ENCODE results near the gene MAP4K2.
"Not testable (repeated sequence)": the region's sequence is repeated elsewhere in the genome, so short reads cannot be mapped to it uniquely, and the experiment has no call there.

The MAP4K2 gene

DNA sequence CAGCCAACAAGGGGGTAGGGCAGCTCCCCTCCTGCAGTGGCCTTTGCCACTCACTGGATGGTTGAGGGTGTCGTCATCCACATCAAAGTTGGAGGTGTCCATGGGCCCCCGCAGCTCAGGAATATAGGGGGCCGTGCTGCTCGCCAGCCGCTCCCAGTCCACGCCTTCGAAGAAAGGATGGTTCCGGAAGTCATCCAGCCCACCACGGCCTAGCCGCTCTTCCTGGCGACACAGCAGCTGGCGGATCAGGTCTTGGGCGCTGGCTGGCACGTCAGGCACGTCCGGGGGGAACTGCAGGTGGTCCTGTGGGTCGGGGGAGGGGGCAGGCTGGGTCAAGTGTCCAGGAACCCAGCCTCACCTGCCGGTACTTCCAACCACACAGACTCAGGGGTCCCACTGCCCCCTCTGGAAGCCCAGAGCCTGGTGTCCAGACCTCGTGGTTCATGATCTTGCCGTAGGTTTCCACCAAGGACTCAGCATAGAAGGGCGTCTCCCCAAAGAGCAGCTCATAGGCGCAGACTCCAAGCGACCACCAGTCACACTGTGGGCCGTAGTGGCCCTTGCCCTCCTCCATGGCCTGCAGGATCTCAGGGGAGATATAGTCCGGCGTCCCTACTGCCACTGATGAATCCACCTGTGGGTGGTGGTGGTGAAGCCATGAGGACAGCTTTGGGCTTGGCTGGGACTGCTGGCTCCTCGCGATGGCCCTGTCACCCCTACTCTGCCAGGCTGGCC lies 35.8 kb upstream of the MAP4K2 start:
- DNase-seq = no peak

DNA sequence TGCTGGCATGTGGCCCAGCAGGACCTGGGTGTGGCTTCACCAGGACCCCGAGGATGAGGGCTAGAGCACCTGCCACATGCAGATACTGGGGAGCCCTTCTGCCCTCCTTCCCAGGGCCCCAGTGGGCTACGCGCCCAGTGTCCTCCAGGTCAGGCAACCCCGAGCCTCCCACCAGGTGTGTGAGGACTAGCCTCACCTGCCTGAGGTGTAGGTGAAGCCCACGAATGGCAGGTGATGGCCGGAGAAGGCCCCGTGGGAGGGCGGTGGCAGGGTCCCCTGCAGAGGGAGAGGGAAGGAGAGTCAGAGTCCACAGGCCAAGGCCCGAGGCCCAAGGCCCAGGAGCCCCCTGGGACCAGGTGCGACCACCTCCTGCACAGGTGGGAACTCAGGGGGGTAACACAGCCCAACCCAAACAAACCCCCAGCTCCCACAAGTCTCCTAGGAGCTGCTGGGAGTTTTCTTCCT lies 34.9 kb upstream of the MAP4K2 start:
- DNase-seq = no peak

DNA sequence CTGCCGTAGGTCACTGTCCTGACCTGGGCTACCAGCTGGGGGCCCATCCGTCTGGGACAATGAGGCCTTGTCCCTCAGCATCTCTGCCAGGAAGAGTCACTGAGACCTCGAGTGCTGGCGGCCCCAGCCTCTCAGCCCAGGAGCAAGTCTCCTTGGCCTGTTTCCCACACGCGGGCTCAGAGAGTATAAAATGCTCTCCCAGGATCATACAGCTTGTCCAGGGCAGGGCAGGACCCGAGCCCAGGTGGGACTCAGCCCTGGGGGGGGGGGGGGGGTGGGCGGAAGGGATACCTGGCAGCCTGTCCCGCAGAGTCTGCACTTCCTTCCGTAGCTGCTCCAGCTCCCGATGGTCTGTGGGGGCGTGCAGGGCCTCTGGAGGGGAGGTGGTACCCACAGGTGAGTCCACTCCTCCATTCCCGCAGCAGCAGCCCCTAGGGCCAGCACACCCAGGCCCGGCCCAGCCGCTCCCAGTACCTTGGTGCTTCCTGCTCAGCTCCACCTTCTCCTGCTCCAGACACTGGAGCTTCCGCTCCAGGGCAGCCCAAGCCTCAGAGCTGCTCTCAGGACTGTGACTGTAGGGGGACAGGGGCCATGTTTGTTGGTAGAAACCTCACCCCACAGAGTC lies 33.5 kb upstream of the MAP4K2 start:
- no peak for DNase-seq

DNA sequence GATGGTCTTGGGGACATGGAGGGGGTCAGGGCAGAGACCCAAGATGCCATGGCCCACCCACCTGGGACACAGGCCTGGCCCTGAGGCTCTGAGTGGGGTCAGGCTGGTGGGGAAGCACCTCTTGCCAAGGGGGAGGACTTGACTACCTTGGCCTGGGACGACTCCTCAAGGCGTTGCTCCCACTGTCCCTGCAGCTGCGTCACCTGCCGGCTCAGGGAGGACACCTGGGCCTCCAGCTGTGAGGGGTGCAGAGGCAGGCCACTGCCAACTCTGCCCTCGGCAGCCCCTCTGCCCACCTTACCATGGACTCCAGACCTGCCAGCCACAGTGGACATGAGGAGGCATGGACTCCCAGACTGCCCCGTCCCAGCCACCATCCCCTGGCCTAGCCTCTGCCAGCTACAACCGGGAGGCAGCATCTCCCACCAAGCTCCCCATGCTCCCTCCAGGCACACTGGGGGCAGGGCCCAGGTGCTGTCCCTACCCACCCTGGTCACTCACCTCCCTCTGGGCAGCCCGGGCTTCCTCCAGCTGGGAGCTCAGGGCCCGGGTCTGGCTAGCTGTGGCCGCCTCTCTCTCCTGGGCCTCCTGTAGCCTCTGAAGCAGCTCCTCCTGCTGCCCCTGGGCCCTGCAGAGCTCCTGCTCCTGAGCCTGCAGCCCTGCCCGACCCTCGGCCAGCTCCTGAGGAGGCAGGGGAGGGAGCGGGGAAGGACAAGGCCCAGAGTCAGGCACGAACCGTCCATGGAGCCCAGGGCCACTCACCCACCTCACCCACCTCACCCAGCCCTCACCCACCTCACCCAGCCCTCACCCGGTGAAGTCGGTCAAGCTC lies 32.8 kb upstream of the MAP4K2 start:
- no peak for DNase-seq

DNA sequence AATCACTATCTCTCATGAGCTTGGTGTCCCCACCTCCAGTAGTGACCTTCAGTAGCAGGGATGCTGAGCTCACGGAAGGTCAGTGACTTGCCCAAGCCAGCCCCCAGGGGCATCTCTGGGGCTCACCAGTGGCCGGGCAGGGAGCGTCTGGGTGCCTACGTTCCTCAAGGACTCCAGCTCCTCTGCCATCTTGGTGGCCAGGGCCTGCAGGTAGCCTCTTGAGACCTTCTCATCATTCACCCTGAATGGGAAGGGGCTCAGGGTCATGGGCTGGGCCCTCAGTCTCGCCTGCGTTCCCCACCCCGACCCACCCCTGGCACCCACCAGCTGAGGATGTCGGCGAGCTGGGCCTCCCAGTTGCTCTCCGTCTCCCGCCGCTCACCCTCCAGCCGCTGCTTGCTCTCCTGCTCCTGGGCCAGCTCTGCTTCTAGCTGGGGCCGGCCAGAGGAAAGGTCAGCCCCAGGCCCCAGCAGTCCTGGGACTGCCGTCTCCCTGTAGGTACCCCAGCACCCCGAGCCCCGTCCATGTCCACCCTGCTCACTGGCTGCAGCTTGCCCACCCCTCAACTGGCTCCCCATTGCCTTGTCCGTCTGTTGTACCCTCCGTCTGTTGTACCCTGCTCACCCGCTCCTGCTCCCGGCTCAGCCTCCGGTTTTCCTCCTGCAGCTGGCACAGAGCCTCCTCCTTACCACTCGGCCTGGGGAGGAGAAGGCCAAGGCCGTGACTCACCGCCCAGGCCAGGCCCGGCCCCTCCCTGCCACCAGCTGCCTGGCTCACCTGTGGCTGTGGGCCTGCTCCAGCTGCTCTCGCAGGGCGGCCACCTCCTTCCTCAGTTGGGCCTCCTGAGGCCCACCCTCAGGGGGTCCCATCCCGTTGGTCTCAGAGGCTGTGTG lies 32.0 kb upstream of the MAP4K2 start:
- DNase-seq = no peak

DNA sequence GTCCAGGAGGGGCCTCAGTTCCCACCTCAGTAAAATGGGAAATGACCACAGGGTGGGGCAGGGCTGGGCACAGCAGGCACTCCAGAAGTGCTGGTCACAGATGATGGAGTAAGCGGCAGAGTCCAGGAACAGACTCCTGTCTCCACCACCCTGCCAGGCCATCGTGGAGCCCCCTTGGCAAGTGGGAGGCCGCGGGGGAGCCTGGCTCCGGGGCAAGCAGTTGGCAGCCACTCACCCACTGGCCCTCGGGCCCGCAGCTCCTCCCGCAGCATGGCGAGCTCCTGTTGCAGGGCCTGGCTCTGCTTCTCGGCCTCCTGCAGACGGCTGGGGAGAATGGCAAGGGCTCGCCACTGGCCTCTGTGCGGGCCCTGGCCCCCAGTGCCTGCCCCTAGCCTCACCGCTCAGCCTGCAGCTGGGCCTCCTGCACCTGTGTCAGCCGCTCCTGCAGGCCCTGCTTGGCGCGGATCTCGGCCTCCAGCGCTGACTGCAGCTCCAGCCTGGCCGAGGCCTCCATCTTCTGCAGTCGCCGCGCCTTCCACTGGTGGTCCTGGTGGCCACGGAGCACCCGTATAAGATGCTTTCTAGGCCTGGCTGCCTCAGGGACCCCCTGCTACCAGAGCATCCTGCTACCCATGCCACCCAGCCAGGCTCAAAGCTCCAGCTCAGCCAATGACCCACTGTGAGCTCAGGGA lies 31.2 kb upstream of the MAP4K2 start:
- DNase-seq = no peak

DNA sequence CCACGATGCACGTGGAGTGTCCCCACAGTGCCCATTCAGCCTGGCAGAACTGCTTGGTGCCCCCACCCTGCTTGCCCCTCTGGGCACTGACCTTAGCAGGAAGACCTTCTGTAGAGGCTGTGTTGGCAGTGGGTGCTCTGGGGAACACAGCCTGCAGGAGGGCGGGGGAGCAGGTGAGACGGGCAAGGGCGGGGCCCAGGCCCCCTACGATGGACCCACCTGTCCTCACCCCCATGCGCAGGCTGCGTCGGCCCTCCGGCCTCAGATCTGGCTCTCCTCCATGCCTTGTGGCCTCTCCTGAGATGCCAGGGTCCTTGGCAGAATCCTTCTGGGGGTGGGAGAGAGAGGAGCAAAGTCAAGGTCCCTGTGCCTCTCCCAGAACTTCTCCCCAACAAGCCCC lies 30.5 kb upstream of the MAP4K2 start:
- no peak for DNase-seq

DNA sequence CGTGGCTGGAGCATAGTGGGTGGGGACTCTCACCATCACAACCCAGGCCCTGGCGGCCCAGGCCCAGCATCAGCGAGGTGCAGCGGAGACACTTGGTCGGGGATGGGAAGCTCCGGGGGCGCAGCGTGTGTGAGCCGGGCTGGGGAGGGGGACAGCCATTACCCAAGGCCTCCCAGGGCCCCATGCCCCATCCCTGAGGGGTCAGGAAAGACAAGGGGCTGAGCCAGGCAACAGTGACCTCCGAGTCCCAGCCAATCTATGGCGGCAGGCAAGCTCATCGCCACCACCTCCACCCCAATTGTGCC lies 30.1 kb upstream of the MAP4K2 start:
- DNase-seq = no peak

DNA sequence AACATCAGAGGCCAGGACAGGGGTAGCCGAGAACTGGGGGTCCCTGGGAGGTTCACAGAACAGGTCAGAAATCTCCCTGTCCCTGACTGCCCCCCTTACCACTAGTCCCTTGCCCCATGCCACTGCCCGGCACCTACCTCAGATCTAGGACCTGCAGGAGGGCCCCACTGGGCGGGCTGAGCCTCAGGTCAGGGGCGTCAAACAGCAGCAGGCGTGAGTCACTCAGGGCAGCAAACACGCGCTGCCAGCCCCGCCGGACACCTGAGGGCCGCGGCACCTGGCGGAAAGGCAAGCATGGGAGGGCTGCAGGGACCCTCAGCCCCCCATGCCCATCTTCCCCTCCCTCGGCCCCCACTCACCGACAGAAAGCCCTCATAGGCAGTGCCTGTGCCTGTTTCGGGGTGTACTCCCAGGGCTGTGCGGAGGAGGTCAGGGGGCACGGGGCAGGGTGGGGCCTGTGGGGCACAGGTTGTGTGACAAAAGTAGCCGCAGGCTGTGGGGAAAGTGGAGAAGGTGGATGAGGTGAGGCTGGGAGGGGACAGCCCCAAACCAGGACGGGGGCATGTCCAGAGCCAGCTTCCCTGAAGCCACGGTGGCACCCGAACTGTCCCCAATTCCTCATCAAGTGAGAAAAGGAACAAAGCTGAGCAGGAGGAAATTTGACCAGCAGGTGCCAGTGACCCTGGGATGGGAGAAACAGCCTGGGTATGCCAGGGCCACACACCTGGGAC lies 29.6 kb upstream of the MAP4K2 start:
- DNase-seq = no peak

DNA sequence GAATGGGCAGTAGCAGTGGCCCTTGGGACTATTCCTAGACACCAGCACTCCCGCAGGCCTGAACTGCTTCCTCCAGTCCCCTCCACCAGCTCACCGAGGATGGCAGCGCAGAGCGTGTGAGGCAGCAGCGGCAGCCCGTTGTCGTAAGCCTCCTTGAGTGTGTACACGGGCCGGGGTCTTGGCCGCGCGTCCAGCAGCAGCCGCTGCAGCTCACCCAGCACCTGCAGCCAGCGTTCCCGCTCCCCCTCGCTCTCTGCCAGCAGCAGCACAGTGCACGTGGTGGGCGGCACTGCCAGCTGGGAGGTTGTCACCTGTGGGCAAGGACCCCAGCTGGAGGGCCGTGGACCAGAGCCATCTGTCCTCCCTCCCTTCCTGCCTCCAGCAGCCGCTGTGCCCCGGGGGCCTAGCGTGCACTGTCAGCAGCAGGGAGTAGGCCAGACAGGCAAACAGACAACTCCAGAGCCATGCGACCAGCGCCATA lies 28.4 kb upstream of the MAP4K2 start:
- DNase-seq = no peak

DNA sequence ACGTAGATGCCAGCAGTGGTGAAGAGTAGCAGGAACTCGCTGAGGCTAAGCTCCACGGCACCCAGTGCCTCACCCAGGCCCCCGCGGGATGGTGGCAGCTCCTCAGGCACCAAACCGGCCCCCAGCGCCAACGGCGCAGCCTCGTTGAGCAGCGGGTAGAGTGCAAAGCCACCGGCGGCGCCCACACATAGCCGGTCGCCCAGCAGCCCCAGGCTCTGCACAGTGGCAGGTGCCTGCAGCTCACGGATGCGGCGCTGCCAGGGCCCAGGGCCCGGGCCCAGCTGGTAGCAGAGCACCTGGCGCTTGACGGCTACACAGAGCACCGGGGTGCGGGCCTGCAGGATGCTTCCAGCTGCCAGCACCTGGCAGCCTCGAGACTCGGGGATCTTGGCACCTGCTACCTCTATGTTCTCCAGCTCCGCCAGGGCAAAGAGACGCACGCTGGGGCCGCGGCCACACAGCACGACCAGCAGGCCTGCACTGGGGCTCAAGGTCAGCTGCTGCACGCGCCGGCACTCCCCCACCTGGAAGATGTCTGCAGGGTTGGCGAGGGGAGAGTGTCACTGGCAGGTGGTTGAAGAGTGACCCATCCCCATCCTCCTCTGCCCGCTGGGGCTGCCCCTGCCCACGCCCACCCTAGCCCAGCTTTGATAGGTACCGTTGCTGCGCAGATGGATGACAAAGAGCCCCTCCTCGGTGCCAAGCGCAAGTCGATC lies 26.7 kb upstream of the MAP4K2 start:
- DNase-seq = no peak

DNA sequence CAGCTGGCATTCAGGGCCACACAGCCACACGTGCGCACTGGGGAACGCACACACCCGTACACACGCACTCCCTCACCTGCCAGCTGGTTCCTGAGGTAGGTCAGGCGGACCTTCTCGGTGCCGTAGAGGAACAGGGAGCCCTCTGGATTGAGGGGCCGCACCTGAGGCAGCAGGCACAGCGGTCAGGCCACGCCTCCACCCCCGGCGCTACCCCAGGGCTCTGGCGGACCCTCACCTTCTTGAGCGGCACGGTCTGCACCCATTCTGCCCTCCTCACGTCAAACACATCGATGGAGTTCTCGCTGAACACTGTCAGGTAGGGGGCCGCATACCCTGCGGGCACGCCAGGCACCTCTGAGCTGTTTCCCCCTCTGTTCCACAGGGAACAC lies 24.4 kb upstream of the MAP4K2 start:
- DNase-seq = no peak

DNA sequence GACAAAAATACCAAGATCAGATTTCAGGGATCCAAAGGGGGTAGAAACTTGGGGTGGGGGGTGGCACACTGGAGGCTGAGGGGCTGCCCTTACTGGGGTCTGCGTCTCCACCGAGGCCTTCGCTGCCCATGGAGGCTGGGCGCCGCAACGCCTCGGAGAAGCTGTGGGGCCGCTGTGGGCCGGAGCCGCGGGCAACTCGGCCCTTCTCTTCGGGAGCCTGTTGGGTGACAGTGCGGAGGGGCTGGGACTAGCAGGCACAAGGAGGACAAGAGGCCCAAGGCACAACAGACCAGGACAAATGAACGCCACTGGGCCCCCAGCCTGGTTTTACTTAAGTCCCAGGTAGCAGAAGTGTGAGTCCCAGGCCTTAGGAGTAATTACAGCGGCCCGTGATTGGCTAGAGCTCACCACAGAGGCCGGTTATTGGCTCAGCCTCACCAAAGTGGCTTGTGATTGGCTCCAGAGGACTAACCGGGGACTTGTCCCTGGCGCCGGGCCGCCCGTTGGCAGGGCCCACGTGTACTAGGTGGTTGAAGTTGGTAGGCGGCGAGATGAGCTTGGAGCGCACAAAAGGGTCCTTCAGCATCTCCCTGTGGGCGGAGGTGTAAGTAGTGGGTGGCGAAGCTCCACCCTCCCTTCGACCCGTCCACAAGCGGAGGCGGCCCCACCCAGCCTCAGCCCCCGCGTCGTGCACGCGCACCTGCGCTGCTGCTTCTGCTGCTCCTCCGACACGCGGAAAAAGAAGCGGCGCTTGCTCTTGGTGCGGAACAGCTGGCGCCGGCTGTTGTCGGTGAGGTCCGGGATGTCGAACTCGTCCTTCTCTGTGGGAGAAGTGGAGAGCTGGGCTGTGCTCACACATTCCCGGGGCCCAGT lies 23.8 kb upstream of the MAP4K2 start:
- no peak for DNase-seq

DNA sequence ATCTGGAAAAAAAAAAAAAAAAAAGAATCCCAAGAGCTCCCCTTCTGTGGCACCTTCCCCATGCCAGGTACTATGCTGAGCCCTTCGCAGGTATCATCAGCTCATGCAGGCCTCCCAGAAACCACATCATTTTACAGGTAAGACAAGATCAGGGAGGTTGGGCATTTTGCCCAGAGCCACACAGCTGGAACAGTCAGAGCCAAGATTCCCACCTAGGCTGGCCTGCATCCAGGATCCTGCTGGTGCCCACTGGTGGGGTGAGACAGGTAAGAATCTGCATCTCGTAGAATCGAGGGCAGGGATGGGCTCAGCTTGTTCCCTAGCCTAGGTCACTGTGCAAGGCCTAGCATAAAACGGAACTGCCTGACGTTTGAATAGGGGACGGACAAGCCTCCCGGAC lies 23.0 kb upstream of the MAP4K2 start:
- no peak for DNase-seq

DNA sequence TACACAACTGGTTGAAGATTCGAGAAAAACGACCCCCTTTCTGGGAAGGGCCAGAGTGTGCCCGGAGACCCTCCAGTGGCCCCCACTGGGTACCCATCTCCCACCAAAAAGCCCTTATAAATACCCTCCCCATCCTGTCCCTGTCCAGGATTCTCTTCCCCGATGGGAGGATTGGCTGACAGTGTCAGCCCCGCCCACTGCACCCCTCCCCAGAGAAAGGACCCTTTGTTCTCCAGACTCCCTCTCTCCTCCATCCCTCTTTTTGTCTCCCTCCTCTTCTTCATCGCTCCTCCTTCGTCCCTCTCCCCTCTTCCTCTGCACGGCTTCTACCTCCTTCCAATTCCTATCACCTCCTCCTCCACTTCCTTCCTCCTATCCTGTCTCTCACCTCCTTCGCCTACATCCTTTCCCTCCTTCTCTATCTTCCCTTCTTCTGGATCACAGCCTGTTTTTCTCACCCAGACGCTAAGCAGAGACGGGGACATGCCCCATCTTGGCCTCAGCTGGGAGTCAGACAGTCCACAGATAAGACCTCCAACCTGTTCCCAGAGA lies 20.6 kb upstream of the MAP4K2 start:
- no peak for DNase-seq

DNA sequence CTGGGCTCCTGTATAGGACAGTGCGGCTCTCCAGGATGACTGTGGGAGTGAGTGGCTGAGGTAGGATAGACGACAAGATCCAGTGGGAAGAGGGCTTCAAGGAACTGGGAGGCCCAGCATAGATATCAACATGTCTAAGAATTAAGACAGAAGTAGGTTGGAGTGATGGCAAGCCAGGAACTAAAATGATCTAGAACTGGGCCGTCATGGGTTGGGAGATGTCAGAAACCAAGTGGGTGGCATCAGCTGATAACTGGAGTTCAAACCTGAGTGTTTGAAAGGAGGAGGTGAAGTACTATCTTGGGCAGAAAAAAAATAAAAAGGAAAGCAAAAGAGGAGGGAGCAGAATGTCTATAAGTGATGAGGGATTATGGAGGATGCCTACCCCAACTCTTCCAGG lies 14.5 kb upstream of the MAP4K2 start:
- DNase-seq = no peak

DNA sequence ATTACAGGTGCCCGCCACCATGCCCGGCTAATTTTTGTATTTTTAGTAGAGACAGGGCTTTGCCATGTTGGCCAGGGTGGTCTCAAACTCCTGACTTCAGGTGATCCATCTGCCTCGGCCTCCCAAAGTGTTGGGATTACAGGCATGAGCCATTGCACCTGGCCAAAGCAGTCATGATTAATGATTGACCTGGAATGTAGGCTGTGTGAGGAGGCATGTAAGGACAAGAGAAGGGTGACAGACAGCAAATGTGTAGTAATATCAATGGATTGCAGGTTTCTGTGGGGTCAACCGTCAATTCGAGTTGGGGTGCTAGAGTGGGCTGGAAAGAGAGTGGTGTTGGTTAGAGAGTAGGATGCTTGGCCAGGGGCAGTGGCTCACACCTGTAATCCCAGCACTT lies 12.4 kb upstream of the MAP4K2 start:
- DNase-seq = not testable (repeated sequence)

DNA sequence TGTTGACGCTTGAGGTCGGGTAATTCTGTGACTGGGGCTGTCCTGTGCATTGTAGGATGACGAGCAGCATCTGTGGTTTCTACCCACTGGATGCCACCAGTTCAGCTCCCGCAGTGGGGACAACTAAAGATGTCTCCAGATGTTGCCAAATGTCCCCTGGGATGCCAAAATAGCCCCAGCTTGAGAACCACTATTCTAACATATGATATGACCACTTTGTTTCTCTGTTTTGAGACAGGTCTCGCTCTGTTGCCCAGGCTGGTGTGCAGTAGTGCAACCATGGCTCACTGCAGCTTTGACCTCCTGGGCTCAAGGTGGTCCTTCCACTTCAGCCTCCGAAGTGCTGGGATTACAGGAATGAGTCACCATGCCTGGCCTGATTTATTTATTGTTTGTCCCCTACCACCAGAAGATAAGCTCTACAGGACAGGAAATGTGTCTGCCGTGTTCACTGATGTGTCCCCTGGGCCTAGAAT lies 11.7 kb upstream of the MAP4K2 start:
- no peak for DNase-seq

DNA sequence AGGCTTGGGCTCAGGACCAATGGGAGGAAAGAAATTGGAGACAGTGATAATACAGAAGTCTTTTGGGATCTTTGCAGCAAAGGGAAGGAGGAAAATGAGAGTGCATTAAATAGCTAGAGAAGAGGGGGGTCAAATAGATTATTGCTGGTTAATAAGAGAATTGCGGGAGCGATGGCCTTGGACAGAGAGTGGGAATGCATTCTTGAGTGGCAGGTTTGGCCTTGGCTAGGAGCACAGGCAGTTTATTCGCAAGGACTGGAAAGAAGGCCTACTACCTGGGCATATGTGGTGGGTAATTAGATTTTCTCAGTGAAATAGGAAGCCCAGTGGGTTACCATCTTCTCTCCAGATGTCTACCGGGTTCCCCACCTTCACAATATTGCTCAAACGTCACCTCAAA lies 10.8 kb upstream of the MAP4K2 start:
- DNase-seq = no peak

Data from effector CD4-positive, alpha-beta T cell (primary cell).